ENCODE results near the gene SMPX. TPM values are rescaled to one million over a fixed set of nuclear protein-coding genes. Genes with fewer than 3 reads are reported as not detected.

SMPX gene
- polyA plus RNA-seq, 3 donors, result not detected

DNA sequence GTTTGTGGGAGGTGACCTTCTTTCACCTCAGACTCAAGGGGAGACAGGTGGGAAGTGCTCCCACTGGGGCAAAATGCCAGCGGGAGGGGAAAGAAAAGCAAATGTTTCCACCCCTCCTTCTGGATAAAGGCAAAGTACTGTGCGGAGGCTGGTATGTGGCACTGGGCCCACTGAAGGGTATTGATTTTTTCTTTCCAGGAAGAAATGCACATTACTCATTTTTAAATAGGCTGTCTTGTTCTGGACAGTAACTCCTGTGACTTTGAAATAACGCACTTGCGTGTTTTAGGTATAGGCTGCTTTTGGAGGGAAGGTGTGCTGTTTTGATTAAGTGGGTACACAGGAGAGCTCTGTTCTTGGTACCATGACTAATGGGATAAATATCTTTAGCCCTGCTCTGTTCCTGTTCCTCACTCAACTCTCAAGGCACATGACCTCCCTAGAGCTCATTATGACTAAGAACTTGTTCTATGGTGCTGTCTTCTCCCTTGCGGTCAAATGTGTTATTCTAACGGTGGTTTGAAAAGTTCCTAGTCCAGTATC lies 40.8 kb upstream of the SMPX start:
- TF ChIP-seq, protein P1, sequence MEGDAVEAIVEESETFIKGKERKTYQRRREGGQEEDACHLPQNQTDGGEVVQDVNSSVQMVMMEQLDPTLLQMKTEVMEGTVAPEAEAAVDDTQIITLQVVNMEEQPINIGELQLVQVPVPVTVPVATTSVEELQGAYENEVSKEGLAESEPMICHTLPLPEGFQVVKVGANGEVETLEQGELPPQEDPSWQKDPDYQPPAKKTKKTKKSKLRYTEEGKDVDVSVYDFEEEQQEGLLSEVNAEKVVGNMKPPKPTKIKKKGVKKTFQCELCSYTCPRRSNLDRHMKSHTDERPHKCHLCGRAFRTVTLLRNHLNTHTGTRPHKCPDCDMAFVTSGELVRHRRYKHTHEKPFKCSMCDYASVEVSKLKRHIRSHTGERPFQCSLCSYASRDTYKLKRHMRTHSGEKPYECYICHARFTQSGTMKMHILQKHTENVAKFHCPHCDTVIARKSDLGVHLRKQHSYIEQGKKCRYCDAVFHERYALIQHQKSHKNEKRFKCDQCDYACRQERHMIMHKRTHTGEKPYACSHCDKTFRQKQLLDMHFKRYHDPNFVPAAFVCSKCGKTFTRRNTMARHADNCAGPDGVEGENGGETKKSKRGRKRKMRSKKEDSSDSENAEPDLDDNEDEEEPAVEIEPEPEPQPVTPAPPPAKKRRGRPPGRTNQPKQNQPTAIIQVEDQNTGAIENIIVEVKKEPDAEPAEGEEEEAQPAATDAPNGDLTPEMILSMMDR (IDR thresholded peaks at IDR 0.05), result no peak
- no peak overlapping the region for H3K27ac ChIP-seq (ENCODE audit: low read depth in 1 of 2, low read length in 2 of 2)
- no peak overlapping the region for H3K4me2 ChIP-seq (replicated peaks; ENCODE audit: extremely low read depth, low read length, poor library complexity, severe bottlenecking)
- intact Hi-C loops (cut with micrococcal nuclease), result no loop called here
- Mint-ChIP-seq H3K9me3 (peaks cover 0 to 4% (median 1%) of the 10 kb centered on the region in 7 donors), H3K27ac (no peak overlapping the region), H3K27me3 (ENCODE audit: low read depth in 3 of 3) (peaks cover 0 to 5% (median 1%) of the 10 kb centered on the region in 3 donors), H3K4me1 (no peaks in the 10 kb centered on the region), H3K4me3 (no peak overlapping the region), H3K36me3 (no peaks in the 10 kb centered on the region)
- no CpG with 5 or more reads among the region's 6 CpGs for WGBS (ENCODE audit: insufficient coverage)
- no peak overlapping the region for H3K4me3 ChIP-seq (replicated peaks in 1 of 3; ENCODE audit: low read depth in 2 of 3, low read length in 3 of 3)
- DNase-seq, result no peak
- no peaks in the 10 kb centered on the region for H3K9me3 ChIP-seq (replicated peaks in 1 of 2; ENCODE audit: control insufficient read depth in 1 of 2, insufficient read depth in 1 of 2, low read length in 2 of 2)
- H3K4me1 ChIP-seq (ENCODE audit: control insufficient read depth in 1 of 2, insufficient read depth in 2 of 2, low read length in 2 of 2), result no peaks in the 10 kb centered on the region
- H3K79me2 ChIP-seq (ENCODE audit: insufficient read depth, low read length), result no peaks in the 10 kb centered on the region
- no peaks in the 10 kb centered on the region for H4K20me1 ChIP-seq (ENCODE audit: insufficient read depth, low read length)
- no peaks in the 10 kb centered on the region for H3K27me3 ChIP-seq (ENCODE audit: control insufficient read depth in 2 of 2, insufficient read depth in 2 of 2, low read length in 2 of 2)
- no peak overlapping the region for H2AFZ ChIP-seq (ENCODE audit: insufficient read depth, low read depth, low read length, poor library complexity, severe bottlenecking)
- no peak overlapping the region for H3K9ac ChIP-seq (ENCODE audit: insufficient read depth, low read length, poor library complexity, severe bottlenecking)
- no peaks in the 10 kb centered on the region for H3K36me3 ChIP-seq (replicated peaks in 1 of 2; ENCODE audit: control insufficient read depth in 1 of 2, insufficient read depth in 2 of 2, low read length in 2 of 2)

DNA sequence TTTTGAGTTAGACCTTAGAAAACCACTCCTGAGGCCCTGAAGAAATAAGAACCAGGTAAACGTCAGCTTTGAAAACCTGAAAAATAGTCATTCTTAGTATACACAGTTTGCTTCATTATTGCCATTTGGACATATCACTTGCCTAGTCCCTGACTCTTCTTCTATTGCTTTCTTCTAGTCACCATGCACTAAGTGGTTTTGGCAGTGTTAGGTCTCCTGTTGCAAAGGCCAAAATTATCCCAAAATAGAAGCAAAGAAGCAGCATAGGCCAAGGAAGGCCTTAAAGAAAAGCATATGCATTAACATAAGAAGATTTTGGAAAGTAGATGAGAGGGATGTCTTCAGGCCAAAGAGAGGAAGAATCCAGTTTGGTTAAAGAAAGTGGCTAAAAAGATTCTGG lies 24.1 kb upstream of the SMPX start:
- Mint-ChIP-seq H3K27ac (no peak overlapping the region), H3K36me3 (no peaks in the 10 kb centered on the region)
- intact Hi-C loops (cut with micrococcal nuclease), result no loop called here

More for the DNA sequence above, 24.1 kb upstream of the SMPX start:
- no peaks in the 10 kb centered on the region for H3K4me1 ChIP-seq (ENCODE audit: control insufficient read depth in 1 of 2, insufficient read depth in 2 of 2, low read length in 2 of 2)
- H3K4me2 ChIP-seq (replicated peaks; ENCODE audit: extremely low read depth, low read length, poor library complexity, severe bottlenecking), result no peak overlapping the region
- no peak overlapping the region for H2AFZ ChIP-seq (ENCODE audit: insufficient read depth, low read depth, low read length, poor library complexity, severe bottlenecking)
- no peaks in the 10 kb centered on the region for H3K4me1 Mint-ChIP-seq
- no peak overlapping the region for H3K4me3 Mint-ChIP-seq
- H3K9ac ChIP-seq (ENCODE audit: insufficient read depth, low read length, poor library complexity, severe bottlenecking), result no peak overlapping the region
- peaks cover 0 to 2% (median 1%) of the 10 kb centered on the region in 3 donors for H3K27me3 Mint-ChIP-seq (ENCODE audit: low read depth in 3 of 3)
- no peaks in the 10 kb centered on the region for H3K36me3 ChIP-seq (replicated peaks in 1 of 2; ENCODE audit: control insufficient read depth in 1 of 2, insufficient read depth in 2 of 2, low read length in 2 of 2)
- no peak for DNase-seq
- WGBS (ENCODE audit: insufficient coverage), result no CpG with 5 or more reads among the region's 1 CpG
- H3K9me3 Mint-ChIP-seq, result peaks cover 0 to 5% (median 0%) of the 10 kb centered on the region in 7 donors
- H3K27ac ChIP-seq (ENCODE audit: low read depth in 1 of 2, low read length in 2 of 2), result no peak overlapping the region
- no peaks in the 10 kb centered on the region for H3K9me3 ChIP-seq (replicated peaks in 1 of 2; ENCODE audit: control insufficient read depth in 1 of 2, insufficient read depth in 1 of 2, low read length in 2 of 2)
- no peaks in the 10 kb centered on the region for H3K27me3 ChIP-seq (ENCODE audit: control insufficient read depth in 2 of 2, insufficient read depth in 2 of 2, low read length in 2 of 2)
- no peaks in the 10 kb centered on the region for H4K20me1 ChIP-seq (ENCODE audit: insufficient read depth, low read length)
- TF ChIP-seq, protein P1 (IDR thresholded peaks at IDR 0.05), result no peak
- H3K79me2 ChIP-seq (ENCODE audit: insufficient read depth, low read length), result no peaks in the 10 kb centered on the region
- H3K4me3 ChIP-seq (replicated peaks in 1 of 3; ENCODE audit: low read depth in 2 of 3, low read length in 3 of 3), result no peak overlapping the region
